Neural progenitor cell (in vitro differentiated cells): ENCODE data around the gene GASK1B. TPM values are rescaled to one million over a fixed set of nuclear protein-coding genes. Genes with fewer than 3 reads are reported as not detected.

Source experiments
- DNase-seq: peaks from one replicate; pipeline ENCODE4 v3.0.0-alpha.2; 2016; ENCODE audit warnings: low spot score
- H2AFZ ChIP-seq: fragments of 200-600 bp; sonication (generic); replicated peaks from 2 replicates; pipeline ENCODE4 v1.6.1; 2016; ENCODE audit warnings: antibody characterized with exemption
- H3F3A ChIP-seq: fragments of 200-600 bp; sonication (generic); 2 replicates; pipeline ENCODE4 v1.6.1; 2016; ENCODE audit warnings: antibody characterized with exemption, low read depth
- H3K27ac ChIP-seq: fragments of 200-600 bp; sonication (generic); 2 replicates; pipeline ENCODE4 v1.5.1; 2016; ENCODE audit warnings: mild to moderate bottlenecking
- H3K27me3 ChIP-seq: fragments of 200-600 bp; sonication (generic); 2 replicates; pipeline ENCODE4 v1.6.1; 2016; ENCODE audit warnings: mild to moderate bottlenecking, moderate library complexity
- H3K36me3 ChIP-seq: fragments of 200-600 bp; sonication (generic); 2 replicates; pipeline ENCODE4 v1.5.1; 2016
- H3K4me1 ChIP-seq: fragments of 200-600 bp; sonication (generic); 2 replicates; pipeline ENCODE4 v1.6.1; 2016; ENCODE audit warnings: mixed run types
- H3K4me2 ChIP-seq: fragments of 200-600 bp; sonication (generic); 2 replicates; pipeline ENCODE4 v1.6.1; 2016
- H3K4me3 ChIP-seq: fragments of 200-600 bp; sonication (generic); 2 replicates; pipeline ENCODE4 v1.5.1; 2016
- H3K79me2 ChIP-seq: fragments of 200-600 bp; sonication (generic); 2 replicates; pipeline ENCODE4 v1.6.1; 2016; ENCODE audit warnings: low read depth
- H3K9ac ChIP-seq: fragments of 200-600 bp; sonication (generic); 2 replicates; pipeline ENCODE4 v1.6.1; 2016
- H3K9me3 ChIP-seq: fragments of 200-600 bp; sonication (generic); 2 replicates; pipeline ENCODE4 v1.5.1; 2016; ENCODE audit warnings: low read depth
- H4K20me1 ChIP-seq: fragments of 200-600 bp; sonication (generic); 2 replicates; pipeline ENCODE4 v1.6.1; 2016; ENCODE audit warnings: low read depth
- H3K27ac Mint-ChIP-seq: 3 replicates; pipeline ENCODE4 v1.8.0; 2021; ENCODE audit warnings: mixed read lengths
- H3K27me3 Mint-ChIP-seq: 2 replicates; pipeline ENCODE4 v1.8.0; 2022; ENCODE audit warnings: low read depth, mild to moderate bottlenecking, inconsistent platforms, moderate library complexity, mixed read lengths; ENCODE audit not compliant: insufficient read depth
- H3K36me3 Mint-ChIP-seq: 3 replicates; pipeline ENCODE4 v1.8.0; 2021; ENCODE audit warnings: mixed read lengths
- H3K4me1 Mint-ChIP-seq: 3 replicates; pipeline ENCODE4 v1.8.0; 2021; ENCODE audit warnings: mixed read lengths
- H3K4me3 Mint-ChIP-seq: 3 replicates; pipeline ENCODE4 v1.8.0; 2021; ENCODE audit warnings: mild to moderate bottlenecking, moderate library complexity, mixed read lengths
- H3K9me3 Mint-ChIP-seq: 3 replicates; pipeline ENCODE4 v1.8.0; 2020; ENCODE audit warnings: mixed read lengths
- CTCF ChIP-seq: fragments of 200-600 bp; sonication (generic); IDR thresholded peaks from 2 replicates; pipeline ENCODE4 v1.5.1; 2017; ENCODE audit warnings: antibody characterized with exemption, mild to moderate bottlenecking
- EZH2 ChIP-seq: fragments of 200-600 bp; sonication (generic); IDR thresholded peaks from 2 replicates; pipeline ENCODE4 v1.6.1; 2017; ENCODE audit warnings: antibody characterized with exemption, mild to moderate bottlenecking, moderate library complexity
- EZH2phosphoT487 ChIP-seq: fragments of 200-600 bp; sonication (generic); IDR thresholded peaks from 2 replicates; pipeline ENCODE4 v1.6.1; 2017; ENCODE audit warnings: antibody characterized with exemption
- total RNA-seq: library from RNA; depleted of rRNA; stranded (reverse); fragments of >200 nt; gene quantifications from 2 replicates; pipeline ENCODE4 v1.2.3, GENCODE V29; 2015; ENCODE audit warnings: low replicate concordance

The GASK1B gene
- total RNA-seq, 1 donor from 2014 or later: not detected

- H3K9ac ChIP-seq: no peak overlapping the region
- H3K36me3 ChIP-seq: no peaks in the 10 kb centered on the region
- Mint-ChIP-seq H3K4me1 (no peaks in the 10 kb centered on the region), H3K27ac (no peak overlapping the region), H3K4me3 (no peak overlapping the region), H3K9me3 (no peaks in the 10 kb centered on the region), H3K36me3 (no peaks in the 10 kb centered on the region), H3K27me3 (peaks cover 3% of the 10 kb centered on the region)
- H3K4me2 ChIP-seq: no peak overlapping the region
- H2AFZ ChIP-seq: no peak overlapping the region
- no peak overlapping the region for H3K27ac ChIP-seq
- H3K27me3 ChIP-seq: no peaks in the 10 kb centered on the region
- no peak overlapping the region for H3K4me3 ChIP-seq
- H3F3A ChIP-seq: no peaks in the 10 kb centered on the region
- H3K4me1 ChIP-seq: no peaks in the 10 kb centered on the region
- TF ChIP-seq EZH2phosphoT487: no peak
- TF ChIP-seq EZH2: no peak
- no peak for TF ChIP-seq CTCF
- no peaks in the 10 kb centered on the region for H3K9me3 ChIP-seq
- no peaks in the 10 kb centered on the region for H3K79me2 ChIP-seq
- H4K20me1 ChIP-seq: no peaks in the 10 kb centered on the region
- DNase-seq: no peak
Observed at GRCh38 chr4:158202481-158202880, 29.7 kb upstream of the GASK1B start.

GRCh38 chr4:158201876-158202275 is 29.1 kb upstream of the GASK1B start:
- Mint-ChIP-seq H3K4me1 (no peaks in the 10 kb centered on the region), H3K9me3 (no peaks in the 10 kb centered on the region), H3K27ac (no peak overlapping the region), H3K4me3 (no peak overlapping the region), H3K36me3 (no peaks in the 10 kb centered on the region), H3K27me3 (peaks cover 3% of the 10 kb centered on the region)
- H3K9me3 ChIP-seq: no peaks in the 10 kb centered on the region
- H3K9ac ChIP-seq: no peak overlapping the region
- no peak overlapping the region for H3K4me2 ChIP-seq
- no peaks in the 10 kb centered on the region for H3F3A ChIP-seq
- no peak for DNase-seq
- H3K4me3 ChIP-seq: no peak overlapping the region
- H2AFZ ChIP-seq: no peak overlapping the region
- H3K79me2 ChIP-seq: no peaks in the 10 kb centered on the region
- no peaks in the 10 kb centered on the region for H4K20me1 ChIP-seq
- no peaks in the 10 kb centered on the region for H3K27me3 ChIP-seq
- H3K36me3 ChIP-seq: no peaks in the 10 kb centered on the region
- no peak overlapping the region for H3K27ac ChIP-seq
- TF ChIP-seq CTCF (no peak), EZH2 (no peak), EZH2phosphoT487 (no peak)
- no peaks in the 10 kb centered on the region for H3K4me1 ChIP-seq

- Histone ChIP-seq H3K9ac (no peak overlapping the region), H3F3A (no peaks in the 10 kb centered on the region), H2AFZ (no peak overlapping the region), H3K4me2 (no peak overlapping the region), H3K4me1 (no peaks in the 10 kb centered on the region), H3K36me3 (no peaks in the 10 kb centered on the region), H3K9me3 (no peaks in the 10 kb centered on the region), H3K79me2 (no peaks in the 10 kb centered on the region), H4K20me1 (no peaks in the 10 kb centered on the region), H3K27ac (no peak overlapping the region), H3K27me3 (no peaks in the 10 kb centered on the region), H3K4me3 (no peak overlapping the region)
- Mint-ChIP-seq H3K27ac (no peak overlapping the region), H3K9me3 (no peaks in the 10 kb centered on the region), H3K4me1 (no peaks in the 10 kb centered on the region), H3K27me3 (peaks cover 3% of the 10 kb centered on the region), H3K36me3 (no peaks in the 10 kb centered on the region), H3K4me3 (no peak overlapping the region)
- no peak for DNase-seq
- TF ChIP-seq EZH2phosphoT487: no peak
- TF ChIP-seq CTCF: no peak
Observed at GRCh38 chr4:158201322-158201721, 28.5 kb upstream of the GASK1B start.

GRCh38 chr4:158200214-158200613 is 27.4 kb upstream of the GASK1B start:
- H3K27ac Mint-ChIP-seq: no peak overlapping the region
- TF ChIP-seq EZH2phosphoT487 (no peak), EZH2 (no peak), CTCF (no peak)
- H2AFZ ChIP-seq: no peak overlapping the region
- H3K27me3 ChIP-seq: no peaks in the 10 kb centered on the region
- DNase-seq: no peak
- H3K9ac ChIP-seq: no peak overlapping the region
- H3K9me3 Mint-ChIP-seq: no peaks in the 10 kb centered on the region
- no peak overlapping the region for H3K4me3 Mint-ChIP-seq
- H3K36me3 Mint-ChIP-seq: no peaks in the 10 kb centered on the region
- H3K4me1 ChIP-seq: no peaks in the 10 kb centered on the region
- peaks cover 3% of the 10 kb centered on the region for H3K27me3 Mint-ChIP-seq
- H3K36me3 ChIP-seq: no peaks in the 10 kb centered on the region
- no peaks in the 10 kb centered on the region for H3K4me1 Mint-ChIP-seq
- H3K9me3 ChIP-seq: no peaks in the 10 kb centered on the region
- H4K20me1 ChIP-seq: no peaks in the 10 kb centered on the region
- no peak overlapping the region for H3K4me2 ChIP-seq
- H3F3A ChIP-seq: no peaks in the 10 kb centered on the region
- H3K79me2 ChIP-seq: no peaks in the 10 kb centered on the region
- H3K27ac ChIP-seq: no peak overlapping the region
- H3K4me3 ChIP-seq: no peak overlapping the region
